COLO668 (cell line): ENCODE data around the gene DNAJC24.

Experiments used
- DNase-seq: peaks from one replicate; lab custom pipeline; 2025; ENCODE audit not compliant: unreplicated experiment; lab: John Stamatoyannopoulos, UW

The DNAJC24 gene

GRCh38 chr11:31414338-31414737 is 44.7 kb downstream of the DNAJC24 start:
- no peak for DNase-seq

- no peak for DNase-seq
Observed at GRCh38 chr11:31415435-31415834, 45.8 kb downstream of the DNAJC24 start.

GRCh38 chr11:31417357-31417756 is 47.7 kb downstream of the DNAJC24 start:
- DNase-seq: no peak

- DNase-seq: no peak
Observed at GRCh38 chr11:31417816-31418215, 48.2 kb downstream of the DNAJC24 start.

- DNase-seq: no peak
Observed at GRCh38 chr11:31419138-31419537, 49.5 kb downstream of the DNAJC24 start.

GRCh38 chr11:31419669-31420068 is 50.0 kb downstream of the DNAJC24 start:
- DNase-seq: no peak

GRCh38 chr11:31421820-31422219 is 52.2 kb downstream of the DNAJC24 start:
- DNase-seq: no peak

- DNase-seq: peak; percentile 7
Observed at GRCh38 chr11:31422703-31423102, 53.0 kb downstream of the DNAJC24 start.

GRCh38 chr11:31424652-31425051 is 55.0 kb downstream of the DNAJC24 start:
- DNase-seq: no peak

GRCh38 chr11:31433851-31434250 is 64.2 kb downstream of the DNAJC24 start:
- no peak for DNase-seq

GRCh38 chr11:31437742-31438435 is 68.2 kb downstream of the DNAJC24 start:
- no peak for DNase-seq

- DNase-seq: no peak
Observed at GRCh38 chr11:31441296-31441695, 71.6 kb downstream of the DNAJC24 start.

GRCh38 chr11:31442086-31442485 is 72.4 kb downstream of the DNAJC24 start:
- peak; percentile 79 for DNase-seq

GRCh38 chr11:31443802-31444201 is 74.1 kb downstream of the DNAJC24 start:
- no peak for DNase-seq

GRCh38 chr11:31445621-31446020 is 76.0 kb downstream of the DNAJC24 start:
- no peak for DNase-seq

- no peak for DNase-seq
Observed at GRCh38 chr11:31449040-31449439, 79.4 kb downstream of the DNAJC24 start.

- no peak for DNase-seq
Observed at GRCh38 chr11:31450841-31451240, 81.2 kb downstream of the DNAJC24 start.

GRCh38 chr11:31455177-31455576 is 85.5 kb downstream of the DNAJC24 start:
- no peak for DNase-seq

- DNase-seq: no peak
Observed at GRCh38 chr11:31464436-31464835, 94.8 kb downstream of the DNAJC24 start.

GRCh38 chr11:31474083-31474482 is 104.4 kb downstream of the DNAJC24 start:
- DNase-seq: no peak

- no peak for DNase-seq
Observed at GRCh38 chr11:31477528-31478222, 108.0 kb downstream of the DNAJC24 start.

GRCh38 chr11:31478223-31478590 is 108.5 kb downstream of the DNAJC24 start:
- no peak for DNase-seq

- DNase-seq: no peak
Observed at GRCh38 chr11:31479066-31479465, 109.4 kb downstream of the DNAJC24 start.
